Common myeloid progenitor, CD34-positive (primary cell): ENCODE results near the gene COQ9.

Source experiments
- CTCF ChIA-PET: fragments of 350-600 bp; sonication (Branson Sonifier 250); formaldehyde crosslinking; loops from one replicate; lab custom pipeline; 2021; ENCODE audit warnings: antibody characterized with exemption; lab: Charles Lee
- POLR2A ChIA-PET: fragments of 350-600 bp; sonication (Branson Sonifier 250); formaldehyde crosslinking; loops from one replicate; lab custom pipeline; 2021; ENCODE audit warnings: antibody characterized with exemption; lab: Charles Lee
- DNase-seq, 3 donors: peaks; one replicate each; pipeline versions ENCODE4 v3.0.0 to v3.0.0-alpha.2; 2013
- H3K27ac ChIP-seq, 2 experiments: 1 replicate in 1 of 2; 2 replicates in 1 of 2; pipeline ENCODE4 v1.7.0; 2013; ENCODE audit warnings: inconsistent platforms in 2 of 2, low read length in 2 of 2, mild to moderate bottlenecking in 2 of 2, low read depth in 1 of 2, moderate library complexity in 1 of 2; ENCODE audit not compliant: severe bottlenecking in 2 of 2, insufficient read depth in 1 of 2, poor library complexity in 1 of 2
- H3K27me3 ChIP-seq, 5 experiments: replicated peaks in 2 of 5; 1 replicate in 3 of 5; 2 replicates in 2 of 5; pipeline versions ENCODE4 v1.6.1 to v1.7.0; 2013; ENCODE audit warnings: low read length in 4 of 5, mild to moderate bottlenecking in 2 of 5, moderate library complexity in 2 of 5, inconsistent platforms in 1 of 5; ENCODE audit not compliant: insufficient read depth in 5 of 5, control insufficient read depth in 4 of 5
- H3K36me3 ChIP-seq, 4 experiments: 1 replicate in 2 of 4; 2 replicates in 2 of 4; pipeline versions ENCODE4 v1.6.1 to v1.7.0; 2013; ENCODE audit warnings: low read length in 3 of 4, control low read depth in 1 of 4, mild to moderate bottlenecking in 1 of 4; ENCODE audit not compliant: control insufficient read depth in 4 of 4, insufficient read depth in 4 of 4
- H3K4me1 ChIP-seq, 4 experiments: 1 replicate in 3 of 4; 2 replicates in 1 of 4; pipeline versions ENCODE4 v1.6.1 to v1.7.1; 2013; ENCODE audit warnings: low read length in 3 of 4, mild to moderate bottlenecking in 3 of 4, control low read depth in 1 of 4, inconsistent platforms in 1 of 4, moderate library complexity in 1 of 4; ENCODE audit not compliant: control insufficient read depth in 4 of 4, insufficient read depth in 4 of 4; ENCODE audit errors: control extremely low read depth in 1 of 4
- H3K4me3 ChIP-seq, 7 experiments: 1 replicate in 4 of 7; 2 replicates in 3 of 7; pipeline versions ENCODE4 v1.5.1 to v1.7.0; 2013; ENCODE audit warnings: mild to moderate bottlenecking in 7 of 7, low read length in 6 of 7, moderate library complexity in 6 of 7, inconsistent platforms in 2 of 7, low read depth in 2 of 7, control low read depth in 1 of 7; ENCODE audit not compliant: insufficient read depth in 4 of 7, control insufficient read depth in 1 of 7; ENCODE audit errors: extremely low read depth in 1 of 7
- H3K9me3 ChIP-seq, 5 experiments: 1 replicate in 4 of 5; 2 replicates in 1 of 5; pipeline versions ENCODE4 v1.6.1 to v1.7.1; 2013; ENCODE audit warnings: low read length in 4 of 5, mild to moderate bottlenecking in 2 of 5, inconsistent platforms in 1 of 5, low read depth in 1 of 5, moderate library complexity in 1 of 5; ENCODE audit not compliant: control insufficient read depth in 4 of 5, insufficient read depth in 2 of 5; ENCODE audit errors: control extremely low read depth in 1 of 5
- WGBS: methylation state at CpG from one replicate; pipeline ENCODE4 v1.1.5; 2013; ENCODE audit not compliant: insufficient coverage; 5-methylcytosine and 5-hydroxymethylcytosine counted together

COQ9 gene

DNA sequence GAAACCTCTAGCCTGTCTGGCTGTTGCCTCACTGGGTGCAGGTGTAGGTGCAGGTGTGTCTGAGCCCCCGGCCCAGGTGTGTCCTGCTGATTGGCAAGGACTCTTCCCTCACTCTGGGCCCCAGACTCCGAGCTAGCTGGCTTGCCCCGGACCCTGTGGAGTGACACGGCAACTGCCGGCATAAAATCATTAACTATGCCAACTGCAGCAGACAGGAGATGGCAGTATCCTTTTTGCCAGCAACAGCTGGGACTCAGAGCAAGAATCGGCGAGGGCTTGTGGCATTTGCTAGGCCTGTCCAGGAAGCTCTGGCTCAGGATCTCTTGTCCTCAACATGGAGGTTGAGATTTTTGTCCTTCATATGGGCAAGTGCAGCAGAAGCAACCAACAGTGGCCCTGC lies 20.9 kb upstream of the COQ9 start:
- no peak overlapping the region for H3K27ac ChIP-seq
- ChIA-PET CTCF (interaction anchor here (1.0 to 2.0 kb wide), 4 partner anchors 9 to 93 kb away, joined by 3 to 12 read pairs (median 4); partner anchors contain the start of gene POLR2C), POLR2A (no interaction called here)
- no peaks in the 10 kb centered on the region for H3K4me1 ChIP-seq
- H3K9me3 ChIP-seq: no peaks in the 10 kb centered on the region
- H3K4me3 ChIP-seq: no peak overlapping the region
- WGBS: 97% methylated on average over 7 of the region's 7 CpGs
- no peak for DNase-seq
- H3K27me3 ChIP-seq: no peaks in the 10 kb centered on the region
- peaks cover 17 to 45% (median 29%) of the 10 kb centered on the region in 4 experiments for H3K36me3 ChIP-seq

DNA sequence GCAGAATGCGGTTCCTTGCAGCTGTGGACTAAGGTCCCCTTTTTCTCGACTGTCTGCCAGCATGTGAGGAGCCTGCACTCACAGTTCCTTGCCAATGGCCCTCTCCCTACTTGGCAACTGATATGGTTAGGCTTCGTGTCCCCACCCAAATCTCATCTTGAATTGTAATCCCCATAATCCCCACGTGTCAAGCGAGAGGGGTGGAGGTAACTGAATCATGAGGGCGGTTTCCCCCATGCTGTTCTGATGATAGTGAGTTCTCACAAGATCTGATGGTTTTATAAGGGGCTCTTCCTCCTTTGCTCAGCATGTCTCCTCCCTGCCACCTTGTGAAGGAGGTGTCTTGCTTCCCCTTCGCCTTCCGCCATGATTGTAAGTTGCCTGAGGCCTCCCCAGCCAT lies 20.0 kb upstream of the COQ9 start:
- no peaks in the 10 kb centered on the region for H3K27me3 ChIP-seq
- CTCF ChIA-PET: interaction anchor here (2.0 kb wide), 1 partner anchor 10 kb away, joined by 12 read pairs; no protein-coding TSS in a partner anchor
- POLR2A ChIA-PET: no interaction called here
- H3K9me3 ChIP-seq: no peaks in the 10 kb centered on the region
- H3K36me3 ChIP-seq: peaks cover 22 to 55% (median 38%) of the 10 kb centered on the region in 4 experiments
- H3K4me1 ChIP-seq: no peaks in the 10 kb centered on the region
- DNase-seq: no peak
- 93% methylated on average over 6 of the region's 8 CpGs for WGBS
- H3K4me3 ChIP-seq: no peak overlapping the region
- no peak overlapping the region for H3K27ac ChIP-seq

DNA sequence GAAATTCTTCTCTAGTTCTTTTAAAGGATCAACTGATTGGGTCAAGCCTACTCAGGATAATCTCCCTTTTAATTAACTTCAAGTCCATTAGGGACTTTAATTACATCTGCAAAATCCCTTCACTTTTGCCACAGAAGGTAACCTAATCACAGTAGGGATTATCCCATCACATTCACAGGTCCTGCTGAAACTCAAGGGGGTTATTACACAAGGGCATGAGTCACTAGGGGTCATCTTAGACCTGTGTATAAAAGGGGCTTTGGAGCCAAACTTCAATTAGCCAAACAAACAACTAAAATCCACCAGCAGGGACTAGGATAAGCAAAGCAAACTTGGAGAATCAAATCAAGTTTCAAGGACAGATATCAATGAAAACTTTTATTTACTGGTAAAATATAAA lies 19.5 kb upstream of the COQ9 start:
- CTCF ChIA-PET: no interaction called here
- Histone ChIP-seq H3K9me3 (no peaks in the 10 kb centered on the region), H3K4me3 (no peak overlapping the region), H3K4me1 (no peaks in the 10 kb centered on the region), H3K36me3 (peaks cover 25 to 60% (median 43%) of the 10 kb centered on the region in 4 experiments), H3K27ac (no peak overlapping the region), H3K27me3 (no peaks in the 10 kb centered on the region)
- DNase-seq: no peak
- POLR2A ChIA-PET: no interaction called here

DNA sequence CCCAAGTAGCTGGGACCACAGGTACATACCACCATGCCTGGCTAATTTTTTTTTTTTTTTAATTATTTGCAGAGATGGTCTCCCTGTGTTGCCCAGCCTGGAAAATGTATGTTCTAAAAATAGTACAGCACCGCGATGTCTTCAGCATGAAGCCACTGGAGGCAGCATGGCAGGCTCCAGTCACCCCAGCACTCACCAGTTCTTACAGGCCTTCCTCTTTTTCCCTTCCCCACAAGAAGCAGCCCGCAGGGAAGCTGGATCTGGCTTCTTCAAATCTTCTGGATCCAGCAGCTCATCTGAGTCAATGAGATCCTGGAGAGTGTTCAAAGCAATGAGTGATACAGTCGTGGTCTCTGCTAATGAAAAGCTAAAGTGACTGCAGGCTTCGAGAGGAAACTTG lies 16.3 kb upstream of the COQ9 start:
- H3K9me3 ChIP-seq: no peaks in the 10 kb centered on the region
- H3K27ac ChIP-seq: no peak overlapping the region
- H3K27me3 ChIP-seq: no peaks in the 10 kb centered on the region
- CTCF ChIA-PET: interaction anchor here (1.0 to 1.1 kb wide), 2 partner anchors 13 to 16 kb away, joined by 3 read pairs; partner anchors contain the start of gene CIAPIN1
- H3K36me3 ChIP-seq: peaks cover 36 to 91% (median 67%) of the 10 kb centered on the region in 4 experiments
- DNase-seq: no peak
- WGBS: 90% methylated on average over 4 of the region's 5 CpGs
- H3K4me1 ChIP-seq: no peaks in the 10 kb centered on the region
- H3K4me3 ChIP-seq: no peak overlapping the region
- POLR2A ChIA-PET: no interaction called here

DNA sequence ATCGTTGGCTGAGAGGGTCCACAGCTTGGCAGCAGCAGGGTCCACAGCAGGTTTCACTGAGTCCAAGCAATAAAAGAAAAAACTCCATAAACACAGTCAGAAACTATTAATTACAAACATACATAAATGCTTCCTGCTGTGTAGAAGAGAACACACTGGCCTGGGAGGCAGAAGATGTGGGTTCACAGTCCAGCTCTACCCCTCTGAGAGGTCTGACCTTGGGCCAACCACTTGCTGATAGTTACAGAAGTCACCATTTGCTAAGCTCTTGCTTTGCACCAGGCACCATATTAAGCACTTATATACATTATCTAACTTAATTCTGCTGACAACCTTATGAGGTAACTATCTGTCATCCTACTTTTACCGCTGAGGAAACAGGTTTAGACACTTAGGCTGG lies 14.8 kb upstream of the COQ9 start:
- no peak for DNase-seq
- ChIA-PET POLR2A (no interaction called here), CTCF (interaction anchor here (1.0 to 2.4 kb wide), 5 partner anchors 9 to 21 kb away, joined by 3 to 10 read pairs (median 3); partner anchors contain the start of genes CIAPIN1 and COQ9)
- Histone ChIP-seq H3K4me1 (no peaks in the 10 kb centered on the region), H3K4me3 (no peak overlapping the region), H3K36me3 (peaks cover 33 to 91% (median 68%) of the 10 kb centered on the region in 4 experiments), H3K9me3 (no peaks in the 10 kb centered on the region), H3K27ac (no peak overlapping the region), H3K27me3 (no peaks in the 10 kb centered on the region)
- WGBS: 100% methylated on average over 1 of the region's 2 CpGs

DNA sequence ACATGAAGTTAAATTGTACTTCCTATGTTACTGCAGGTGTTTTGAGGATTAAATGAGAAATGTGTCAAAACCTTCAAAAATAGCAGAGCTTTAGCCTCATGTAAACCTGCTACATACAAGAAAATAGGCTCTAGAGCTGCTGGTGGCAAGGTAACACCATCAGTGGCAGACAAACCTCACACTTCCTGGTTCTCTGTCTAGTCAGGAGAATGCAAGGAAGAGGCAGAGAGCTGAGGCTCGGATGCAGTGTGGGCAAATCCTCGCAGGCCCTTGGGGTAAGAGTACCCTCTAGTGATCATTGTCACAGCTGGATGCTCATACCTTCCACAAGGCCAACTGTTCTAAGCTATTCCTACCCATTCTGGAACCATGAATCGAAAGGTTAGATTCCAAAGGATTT lies 14.3 kb upstream of the COQ9 start:
- no peak overlapping the region for H3K4me3 ChIP-seq
- CTCF ChIA-PET: interaction anchor here (0.7 to 2.4 kb wide), 6 partner anchors 9 to 22 kb away, joined by 3 to 10 read pairs (median 4); partner anchors contain the start of genes CIAPIN1 and COQ9
- no peaks in the 10 kb centered on the region for H3K9me3 ChIP-seq
- H3K4me1 ChIP-seq: no peaks in the 10 kb centered on the region
- H3K27me3 ChIP-seq: no peaks in the 10 kb centered on the region
- POLR2A ChIA-PET: no interaction called here
- no peak for DNase-seq
- H3K36me3 ChIP-seq: peaks cover 30 to 89% (median 66%) of the 10 kb centered on the region in 4 experiments
- H3K27ac ChIP-seq: no peak overlapping the region
- 100% methylated on average over 3 of the region's 3 CpGs for WGBS

DNA sequence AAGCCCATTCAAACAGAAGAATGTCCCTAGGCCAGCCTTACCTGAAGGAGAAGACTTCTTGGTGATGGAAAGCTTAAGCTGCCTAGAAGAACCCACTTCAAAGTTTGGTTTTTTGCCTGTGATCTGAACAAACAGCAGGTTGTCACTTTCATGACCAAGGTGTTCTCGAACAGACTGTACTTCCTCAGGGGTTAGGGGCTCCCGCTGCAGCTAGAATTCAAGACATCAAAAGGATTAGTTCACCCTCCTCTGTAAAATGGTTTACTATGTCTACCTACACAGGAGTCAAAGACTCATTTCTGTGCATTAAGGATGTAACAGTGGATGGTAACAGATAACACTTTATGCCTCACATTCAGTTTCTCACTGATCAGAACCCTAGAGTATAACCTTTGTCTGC lies 13.3 kb upstream of the COQ9 start:
- no CpG with 5 or more reads among the region's 2 CpGs for WGBS
- POLR2A ChIA-PET: interaction anchor here (0.6 kb wide), 1 partner anchor 28 kb away, joined by 3 read pairs; no protein-coding TSS in a partner anchor

More for the DNA sequence above, 13.3 kb upstream of the COQ9 start:
- Histone ChIP-seq H3K9me3 (no peaks in the 10 kb centered on the region), H3K36me3 (peaks cover 31 to 89% (median 66%) of the 10 kb centered on the region in 4 experiments), H3K27ac (no peak overlapping the region), H3K27me3 (no peaks in the 10 kb centered on the region), H3K4me1 (no peaks in the 10 kb centered on the region), H3K4me3 (no peak overlapping the region)
- no peak for DNase-seq
- CTCF ChIA-PET: interaction anchor here (1.0 to 2.4 kb wide), 4 partner anchors 12 to 23 kb away, joined by 3 to 10 read pairs (median 4); partner anchors contain the start of genes CIAPIN1 and COQ9
